Measurements from ENCODE around the gene DDX1.
"Not testable (repeated sequence)": the region's sequence is repeated elsewhere in the genome, so short reads cannot be mapped to it uniquely, and the experiment has no call there.

The DDX1 gene

GRCh38 chr2:15595342-15595905, 3.8 kb downstream of the DDX1 start:
- no peak for DNase-seq (ENCODE audit: low spot score)

DNA sequence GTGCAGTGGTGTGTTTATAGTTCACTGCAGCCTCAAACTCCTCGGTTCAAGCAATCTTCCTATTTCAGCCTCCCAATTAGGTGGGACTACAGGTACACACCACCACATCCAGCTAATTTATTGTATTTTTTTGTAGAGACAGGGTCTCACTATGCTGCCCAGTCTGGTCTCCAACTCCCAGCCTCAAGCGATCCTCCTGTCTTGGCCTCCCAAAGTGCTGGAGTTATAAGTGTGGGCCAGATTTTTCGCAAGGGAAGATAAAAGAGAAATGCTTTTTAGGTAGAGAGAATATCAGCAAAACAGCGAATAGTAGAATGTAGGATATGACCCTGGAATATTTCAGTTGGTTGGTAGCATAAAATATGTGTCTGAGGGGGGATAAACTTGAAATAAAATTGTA, 4.3 kb downstream of the DDX1 start:
- DNase-seq (ENCODE audit: low spot score): no peak

DNA sequence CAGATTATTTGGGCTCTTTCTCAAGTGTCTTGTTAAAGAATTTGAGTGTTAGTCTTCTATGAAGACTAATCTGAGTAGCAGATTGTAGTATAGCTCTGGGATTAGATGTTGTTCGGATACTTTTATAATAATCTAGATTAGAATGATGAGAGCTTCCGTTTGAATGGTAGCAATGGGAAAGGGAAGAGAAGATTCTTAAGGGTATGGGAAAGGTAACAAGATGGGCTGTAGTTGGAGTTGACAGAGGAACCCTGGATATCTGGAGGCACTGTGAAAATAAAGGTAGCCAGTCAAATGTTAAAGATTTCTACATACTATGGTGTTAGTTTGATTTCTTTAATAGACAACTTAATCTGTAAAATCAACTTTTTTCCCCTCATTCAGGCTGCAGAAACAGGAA, 4.7 kb downstream of the DDX1 start:
- DNase-seq (ENCODE audit: low spot score): no peak

DNA sequence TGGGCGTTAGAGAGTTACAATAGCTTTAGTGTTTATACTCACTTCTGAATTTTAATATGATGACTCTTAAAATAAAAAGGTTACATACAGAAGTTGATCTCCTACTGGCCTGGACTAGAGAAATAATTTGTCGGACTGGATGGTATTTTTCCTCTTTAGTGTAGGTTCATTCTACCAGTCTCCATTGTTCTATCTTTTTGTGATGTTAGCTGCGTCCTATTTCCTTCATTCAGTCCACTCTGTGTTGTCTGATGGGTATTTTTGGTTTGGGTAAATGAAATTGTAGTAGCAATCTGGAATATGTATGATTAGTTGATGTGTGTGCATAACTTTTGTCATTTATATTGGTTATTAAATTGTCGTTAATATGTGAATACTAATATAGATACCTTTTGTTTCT, 5.3 kb downstream of the DDX1 start:
- no peak for DNase-seq (ENCODE audit: low spot score)

DNA sequence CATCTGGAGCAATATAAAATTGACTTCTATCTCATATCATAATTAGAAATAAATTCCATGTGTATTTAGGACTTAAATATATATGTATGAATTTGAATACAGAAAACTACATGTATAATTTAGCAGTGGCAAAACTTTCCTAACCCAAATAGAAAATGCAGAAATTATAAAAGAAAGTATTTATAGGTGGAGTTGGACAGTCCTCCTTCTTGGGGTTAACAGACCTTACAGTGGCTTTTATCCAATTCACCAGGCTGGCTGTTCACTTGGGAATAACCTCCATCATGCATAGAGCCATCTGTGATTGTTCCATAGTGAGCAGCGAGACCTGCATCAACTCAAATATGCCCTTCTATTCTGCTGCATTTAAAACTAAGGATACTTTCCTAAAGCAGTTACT, 8.3 kb downstream of the DDX1 start:
- no peak for DNase-seq (ENCODE audit: low spot score)

GRCh38 chr2:15601681-15602080, 10.0 kb downstream of the DDX1 start:
- no peak for DNase-seq (ENCODE audit: low spot score)

DNA sequence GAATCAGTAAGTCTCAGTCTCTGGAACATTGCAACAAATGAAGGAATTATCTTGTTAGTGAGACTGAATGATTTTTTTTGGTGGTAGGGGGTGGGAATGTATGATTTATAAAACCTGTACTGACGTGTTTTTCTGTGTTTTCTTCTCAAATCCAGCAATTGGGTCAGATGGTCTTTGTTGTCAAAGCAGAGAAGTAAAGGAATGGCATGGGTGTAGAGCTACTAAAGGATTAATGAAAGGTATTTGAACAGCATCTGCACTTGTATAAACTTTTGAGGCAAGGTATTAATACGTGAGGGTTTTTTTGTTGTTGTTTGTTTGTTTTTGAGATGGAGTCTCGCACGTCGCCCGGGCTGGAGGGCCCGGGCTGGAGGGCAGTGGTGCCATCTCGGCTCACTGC, 10.7 kb downstream of the DDX1 start:
- no peak for DNase-seq (ENCODE audit: low spot score)

GRCh38 chr2:15603044-15603765, 11.5 kb downstream of the DDX1 start:
- no peak for DNase-seq (ENCODE audit: low spot score)

GRCh38 chr2:15603948-15604347, 12.3 kb downstream of the DDX1 start:
- no peak for DNase-seq (ENCODE audit: low spot score)

- no peak for DNase-seq (ENCODE audit: low spot score)
These were observed 14.1 kb downstream of the DDX1 start for GRCh38 chr2:15605721-15606120.

DNA sequence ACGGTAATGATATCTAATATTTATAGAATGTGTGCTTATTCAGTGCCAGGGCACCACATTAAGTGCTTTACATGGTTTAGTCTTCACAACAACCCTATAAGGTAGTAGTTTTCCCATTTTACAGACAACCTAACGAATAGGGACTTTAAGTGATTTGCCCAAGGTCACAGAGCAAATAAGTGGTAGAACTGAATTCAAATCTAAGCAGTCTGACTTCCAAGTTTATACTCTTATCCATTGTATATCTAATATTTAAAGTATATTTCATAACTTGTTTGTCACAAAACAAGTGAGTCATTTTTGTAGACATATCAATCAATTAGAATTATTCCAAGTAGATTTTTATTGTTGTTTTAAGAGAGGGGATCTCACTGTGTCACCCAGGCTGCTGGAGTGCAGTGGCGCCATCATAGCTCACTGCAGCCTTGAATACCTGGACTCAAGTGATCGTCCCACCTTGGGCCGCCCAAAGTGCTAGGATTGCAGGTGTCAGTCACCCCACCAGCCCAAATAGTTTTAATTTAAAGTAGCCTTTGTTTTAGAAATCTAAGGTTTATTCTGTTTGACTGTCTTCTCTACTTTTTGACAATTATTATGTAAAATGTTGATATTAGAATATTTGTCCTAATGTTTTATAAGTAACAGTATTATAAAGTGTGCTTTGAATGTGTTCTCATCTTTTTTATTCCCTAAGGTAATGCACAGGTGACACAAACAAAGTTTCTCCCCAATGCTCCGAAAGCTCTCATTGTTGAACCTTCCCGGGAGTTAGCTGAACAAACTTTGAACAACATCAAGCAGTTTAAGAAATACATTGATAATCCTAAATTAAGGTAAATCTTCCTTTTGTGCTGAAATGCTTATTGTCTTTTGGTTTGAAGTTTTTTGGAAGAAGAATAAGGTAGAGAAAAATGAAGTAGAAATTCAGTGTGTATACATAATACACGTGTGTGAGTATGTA, 15.1 kb downstream of the DDX1 start:
- no peak for DNase-seq (ENCODE audit: low spot score)

DNA sequence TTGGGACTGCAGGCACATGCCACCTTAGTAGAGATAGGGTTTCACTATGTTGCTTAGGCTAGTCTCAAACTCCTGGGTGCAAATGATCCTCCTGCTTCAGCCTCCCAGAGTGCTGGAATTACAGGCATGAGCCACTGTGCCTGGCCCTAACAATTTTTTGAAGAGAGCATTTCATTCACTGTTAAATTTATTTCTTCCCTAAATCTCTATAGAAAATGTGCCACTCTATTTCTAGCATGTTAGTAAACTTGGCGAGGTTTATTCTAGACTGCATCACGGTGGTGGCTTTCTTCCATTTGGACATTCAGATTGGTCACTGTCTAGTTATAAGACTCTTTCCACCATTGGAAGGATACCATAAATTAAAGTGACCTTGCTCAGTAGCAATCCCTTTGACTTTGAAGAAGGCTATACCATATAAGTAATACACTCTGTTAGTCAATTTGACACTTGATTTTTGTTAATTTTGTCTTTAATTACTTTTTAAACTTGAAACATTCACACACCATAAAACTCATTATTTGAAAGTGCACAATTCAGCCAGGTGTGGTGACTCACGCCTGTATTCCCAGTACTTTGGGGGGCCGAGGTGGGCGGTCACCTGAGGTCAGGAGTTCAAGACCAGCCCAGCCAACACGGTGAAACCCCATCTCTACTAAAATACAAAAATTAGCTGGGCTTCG, 16.2 kb downstream of the DDX1 start:
- DNase-seq (ENCODE audit: low spot score): no peak

GRCh38 chr2:15608392-15608761, 16.7 kb downstream of the DDX1 start:
- no peak for DNase-seq (ENCODE audit: low spot score)

DNA sequence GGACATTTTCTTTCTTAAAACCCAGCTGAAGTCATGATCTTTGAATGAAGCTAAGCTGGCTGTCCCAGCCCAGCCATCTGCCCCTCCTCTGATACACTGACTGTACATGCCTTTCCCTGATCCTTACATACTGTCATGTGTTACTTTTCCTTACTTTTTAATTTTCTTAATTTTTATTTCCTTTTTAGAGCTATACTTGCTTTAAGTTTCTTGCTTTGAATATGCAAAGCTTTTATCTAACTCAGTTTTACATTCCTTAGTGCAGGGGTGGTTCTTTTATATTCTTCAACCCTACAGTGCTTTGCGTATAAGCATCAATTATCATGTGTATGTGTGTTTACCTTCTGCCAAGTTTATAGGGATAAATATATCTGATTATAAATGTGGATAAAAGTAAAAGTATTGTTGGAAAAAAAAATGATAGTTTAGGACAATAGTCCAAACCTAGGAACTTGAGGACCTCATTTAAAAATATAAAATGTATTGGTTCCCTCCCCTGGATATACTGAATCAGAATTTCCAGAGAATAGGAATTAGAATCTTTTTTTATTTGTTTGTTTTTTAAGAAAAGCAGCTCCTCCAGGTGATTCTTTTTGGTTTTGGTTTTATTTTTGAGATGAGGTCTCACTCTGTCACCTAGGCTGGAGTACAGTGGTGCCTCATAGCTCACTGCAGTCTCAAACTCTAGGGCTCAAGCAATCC, 17.8 kb downstream of the DDX1 start:
- no peak for DNase-seq (ENCODE audit: low spot score)

- no peak for DNase-seq (ENCODE audit: low spot score)
These were observed 18.8 kb downstream of the DDX1 start for GRCh38 chr2:15610430-15610952.

DNA sequence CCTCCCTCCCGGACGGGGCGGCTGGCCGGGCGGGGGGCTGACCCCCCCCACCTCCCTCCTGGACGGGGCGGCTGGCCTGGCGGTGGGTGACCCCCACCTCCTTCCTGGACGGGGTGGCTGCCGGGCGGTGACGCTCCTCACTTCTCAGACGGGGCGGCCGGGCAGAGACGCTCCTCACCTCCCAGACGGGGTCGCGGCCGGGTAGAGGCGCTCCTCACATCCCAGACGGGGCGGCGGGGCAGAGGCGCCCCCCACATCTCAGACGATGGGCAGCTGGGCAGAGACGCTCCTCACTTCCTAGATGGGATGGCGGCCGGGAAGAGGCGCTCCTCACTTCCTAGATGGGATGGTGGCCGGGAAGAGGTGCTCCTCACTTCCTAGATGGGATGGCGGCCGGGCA, 20.4 kb downstream of the DDX1 start:
- not testable (repeated sequence) for DNase-seq (ENCODE audit: low spot score)

GRCh38 chr2:15613736-15614429, 22.2 kb downstream of the DDX1 start:
- DNase-seq (ENCODE audit: low spot score): no peak

DNA sequence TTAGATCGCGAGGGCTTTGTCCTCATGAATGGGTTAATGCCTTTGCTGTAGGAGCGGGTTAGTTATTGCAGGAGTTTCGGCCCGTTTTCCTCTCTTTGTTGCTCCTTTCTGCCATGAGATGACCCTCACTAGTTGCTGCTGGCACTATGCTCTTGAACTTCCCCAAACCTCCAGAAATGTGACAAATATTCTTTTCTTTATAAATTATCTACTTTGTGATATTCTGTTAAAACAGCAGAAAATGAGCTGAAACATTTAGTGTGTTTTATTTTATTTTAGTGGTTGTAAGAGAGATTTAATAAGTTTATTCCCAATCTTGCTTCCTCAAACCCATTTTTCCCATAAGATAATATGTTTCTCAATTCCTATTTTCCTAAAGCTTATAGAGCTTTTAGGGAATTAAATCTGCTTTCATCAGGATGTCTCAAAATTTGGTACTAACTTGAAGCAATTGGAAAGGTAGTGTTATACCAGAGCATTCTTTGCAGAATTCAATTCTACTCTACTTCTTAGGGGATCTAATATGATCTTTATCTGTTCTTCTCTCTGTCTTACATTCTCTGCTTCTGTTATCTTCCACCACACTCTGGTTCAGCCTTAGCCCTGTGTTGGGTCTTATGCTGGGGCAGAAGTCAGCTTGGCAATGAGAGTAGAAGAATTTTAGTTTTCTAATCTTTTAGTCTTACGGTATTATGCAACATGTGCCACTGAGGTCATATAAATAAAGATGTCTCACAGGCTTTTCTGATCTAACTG, 23.1 kb downstream of the DDX1 start:
- no peak for DNase-seq (ENCODE audit: low spot score)

DNA sequence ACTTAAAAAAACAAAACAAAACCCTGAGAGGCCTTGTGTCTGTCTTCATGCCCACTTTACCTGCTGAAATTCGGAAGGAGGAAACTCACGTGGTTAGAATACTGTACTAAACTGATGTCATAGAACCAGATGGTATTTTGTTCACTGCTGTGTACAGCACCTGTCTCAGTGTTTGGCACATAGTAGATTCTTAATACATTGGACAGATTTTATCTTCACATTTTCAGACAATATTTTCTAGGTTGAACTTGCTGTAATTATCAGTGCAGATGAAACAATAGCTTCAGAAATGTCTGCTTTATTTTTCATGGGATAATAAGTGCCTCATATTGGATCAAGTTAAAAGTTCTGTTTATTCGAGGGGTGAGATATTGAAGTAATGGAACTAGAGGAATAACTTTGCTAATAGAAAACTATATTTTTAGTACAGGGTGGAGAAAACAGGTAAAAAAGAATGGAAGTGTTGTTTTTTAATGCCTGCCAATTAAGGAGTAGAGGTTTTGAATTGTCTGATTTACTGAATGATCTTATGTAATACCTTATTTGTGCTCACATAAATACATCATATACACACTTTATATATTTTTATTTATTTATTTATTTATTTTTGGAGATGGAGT, 23.7 kb downstream of the DDX1 start:
- DNase-seq (ENCODE audit: low spot score): no peak

GRCh38 chr2:15616429-15616828, 24.8 kb downstream of the DDX1 start:
- no peak for DNase-seq (ENCODE audit: low spot score)

Measured in putamen (tissue), 1 donor.